Transverse colon (tissue), 4 donors: ENCODE measurements around the gene MLF2.

ENCODE experiments used
- POLR2AphosphoS5 ChIP-seq, 3 donors: sonication (generic); formaldehyde crosslinking; IDR thresholded peaks; one replicate each; pipeline ENCODE4 v1.6.1; 2016; ENCODE audit warnings: antibody characterized with exemption in 3 of 3
- TF ChIP-seq, protein P1 (sequence below), 5 experiments: fragments of 200-600 bp in 3 of 5; fragments of 450-650 bp in 2 of 5; sonication (generic) in 3 of 5; IDR thresholded peaks; 1 replicate in 2 of 5; 2 replicates in 3 of 5; pipeline ENCODE4 v1.5.1; 2016 to 2017; ENCODE audit warnings: antibody characterized with exemption in 5 of 5, inconsistent platforms in 3 of 5, mild to moderate bottlenecking in 2 of 5, moderate library complexity in 1 of 5

DNA sequence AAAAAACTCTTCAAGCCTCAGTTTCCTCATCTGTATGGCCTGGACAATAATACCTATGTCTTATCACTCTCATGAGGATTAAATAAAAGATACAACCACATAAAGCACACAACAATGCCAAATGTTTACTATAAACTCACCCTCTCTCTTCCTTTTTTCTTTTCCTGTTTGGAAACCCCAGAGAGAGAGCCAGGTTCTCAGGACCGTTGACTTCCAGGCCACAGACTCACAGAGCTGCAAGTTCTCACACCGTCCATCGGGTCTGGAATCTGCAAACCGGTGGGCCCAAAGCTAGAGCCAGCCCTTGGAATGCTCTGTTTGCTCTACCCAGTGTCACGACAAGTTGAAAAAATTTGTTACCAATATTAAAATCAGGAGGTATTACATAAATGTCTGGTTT lies 31.8 kb upstream of the MLF2 start:
- TF ChIP-seq POLR2AphosphoS5 (IDR thresholded peaks at IDR 0.05): no peak
- TF ChIP-seq, protein P1, sequence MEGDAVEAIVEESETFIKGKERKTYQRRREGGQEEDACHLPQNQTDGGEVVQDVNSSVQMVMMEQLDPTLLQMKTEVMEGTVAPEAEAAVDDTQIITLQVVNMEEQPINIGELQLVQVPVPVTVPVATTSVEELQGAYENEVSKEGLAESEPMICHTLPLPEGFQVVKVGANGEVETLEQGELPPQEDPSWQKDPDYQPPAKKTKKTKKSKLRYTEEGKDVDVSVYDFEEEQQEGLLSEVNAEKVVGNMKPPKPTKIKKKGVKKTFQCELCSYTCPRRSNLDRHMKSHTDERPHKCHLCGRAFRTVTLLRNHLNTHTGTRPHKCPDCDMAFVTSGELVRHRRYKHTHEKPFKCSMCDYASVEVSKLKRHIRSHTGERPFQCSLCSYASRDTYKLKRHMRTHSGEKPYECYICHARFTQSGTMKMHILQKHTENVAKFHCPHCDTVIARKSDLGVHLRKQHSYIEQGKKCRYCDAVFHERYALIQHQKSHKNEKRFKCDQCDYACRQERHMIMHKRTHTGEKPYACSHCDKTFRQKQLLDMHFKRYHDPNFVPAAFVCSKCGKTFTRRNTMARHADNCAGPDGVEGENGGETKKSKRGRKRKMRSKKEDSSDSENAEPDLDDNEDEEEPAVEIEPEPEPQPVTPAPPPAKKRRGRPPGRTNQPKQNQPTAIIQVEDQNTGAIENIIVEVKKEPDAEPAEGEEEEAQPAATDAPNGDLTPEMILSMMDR (IDR thresholded peaks at IDR 0.05): no peak
